ENCODE data around the gene ENPP5.

Gene ENPP5

GRCh38 chr6:46170357-46171289, at the start of gene ENPP5:
TSS of gene ENPP5 (minus strand) at chr6:46170980. CDS start at chr6:46168262, 2,718 bp downstream.
- DNase-seq (ENCODE audit: low read depth in 1 of 2, low spot score in 1 of 2): peak; percentile 27 to 30

GRCh38 chr6:46219661-46220060, 48.9 kb upstream of the ENPP5 start:
- no peak for DNase-seq (ENCODE audit: low read depth in 1 of 2, low spot score in 1 of 2)

DNA sequence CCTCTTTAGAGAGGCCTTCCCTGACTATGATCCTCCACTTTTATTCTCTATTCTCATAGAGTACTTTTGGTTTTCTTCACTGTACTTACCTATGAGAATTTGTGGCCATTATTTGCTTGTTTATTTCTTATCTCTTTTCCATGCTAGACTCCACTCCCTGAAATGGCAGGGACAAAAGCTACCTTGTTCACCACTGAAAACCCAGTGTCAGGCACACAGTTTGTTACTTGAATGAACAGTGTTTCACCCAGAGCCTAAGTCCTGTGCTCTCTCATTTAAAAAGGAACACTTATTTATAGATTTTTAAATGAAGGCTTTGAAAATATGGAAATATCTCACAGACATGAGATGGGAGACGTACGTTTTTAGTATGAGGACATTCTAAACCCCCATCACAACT, 47.7 kb upstream of the ENPP5 start:
- no peak for DNase-seq (ENCODE audit: low read depth in 1 of 2, low spot score in 1 of 2)

GRCh38 chr6:46217671-46218131, 46.9 kb upstream of the ENPP5 start:
- DNase-seq (ENCODE audit: low read depth in 1 of 2, low spot score in 1 of 2): no peak

- no peak for DNase-seq (ENCODE audit: low read depth in 1 of 2, low spot score in 1 of 2)
Observed at GRCh38 chr6:46216879-46217278, 46.1 kb upstream of the ENPP5 start.

GRCh38 chr6:46215777-46216176, 45.0 kb upstream of the ENPP5 start:
- DNase-seq (ENCODE audit: low read depth in 1 of 2, low spot score in 1 of 2): no peak

DNA sequence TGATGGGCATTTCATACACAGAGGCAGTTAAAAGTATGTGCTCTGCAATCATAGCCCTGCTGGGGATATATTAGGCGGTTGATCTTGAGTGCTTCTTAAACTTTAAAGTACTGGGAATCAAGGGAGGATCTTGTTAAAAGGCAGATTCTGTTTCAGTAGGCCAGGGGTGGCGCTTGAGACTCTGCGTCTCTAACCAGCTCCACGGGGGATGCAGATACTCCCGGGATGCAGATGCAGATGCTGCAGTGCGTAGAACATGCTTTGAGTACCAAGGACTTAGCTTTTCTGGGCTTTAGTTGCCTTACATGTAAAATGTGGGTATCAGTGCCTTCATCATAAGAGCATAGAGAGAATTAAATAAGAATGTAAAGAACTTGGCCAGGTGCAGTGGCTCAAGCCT, 44.4 kb upstream of the ENPP5 start:
- no peak for DNase-seq (ENCODE audit: low read depth in 1 of 2, low spot score in 1 of 2)

- DNase-seq (ENCODE audit: low read depth in 1 of 2, low spot score in 1 of 2): no peak
Observed at GRCh38 chr6:46211917-46212316, 41.1 kb upstream of the ENPP5 start.

- no peak for DNase-seq (ENCODE audit: low read depth in 1 of 2, low spot score in 1 of 2)
Observed at GRCh38 chr6:46210294-46210693, 39.5 kb upstream of the ENPP5 start.

- DNase-seq (ENCODE audit: low read depth in 1 of 2, low spot score in 1 of 2): no peak
Observed at GRCh38 chr6:46208303-46208702, 37.5 kb upstream of the ENPP5 start.

DNA sequence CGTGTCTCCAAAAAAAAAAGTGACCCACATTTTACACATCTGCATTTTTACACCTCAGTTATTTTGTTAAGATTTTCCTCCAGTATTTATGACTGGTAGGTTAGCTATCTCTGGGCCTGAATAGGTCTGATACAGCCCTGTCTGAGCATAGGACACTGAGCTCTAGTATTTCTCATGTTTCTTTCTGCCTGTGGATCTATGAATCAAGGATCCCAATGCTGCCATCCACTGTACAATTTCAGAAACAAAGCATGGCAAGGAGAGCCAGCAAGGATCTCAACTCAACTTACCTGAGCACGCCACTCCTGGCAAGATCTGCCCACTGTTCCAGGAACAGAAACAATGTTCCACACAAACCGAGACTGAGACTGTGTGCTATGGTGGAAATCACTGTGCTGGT, 36.4 kb upstream of the ENPP5 start:
- DNase-seq (ENCODE audit: low read depth in 1 of 2, low spot score in 1 of 2): no peak

- no peak for DNase-seq (ENCODE audit: low read depth in 1 of 2, low spot score in 1 of 2)
Observed at GRCh38 chr6:46204880-46205650, 34.3 kb upstream of the ENPP5 start.

DNA sequence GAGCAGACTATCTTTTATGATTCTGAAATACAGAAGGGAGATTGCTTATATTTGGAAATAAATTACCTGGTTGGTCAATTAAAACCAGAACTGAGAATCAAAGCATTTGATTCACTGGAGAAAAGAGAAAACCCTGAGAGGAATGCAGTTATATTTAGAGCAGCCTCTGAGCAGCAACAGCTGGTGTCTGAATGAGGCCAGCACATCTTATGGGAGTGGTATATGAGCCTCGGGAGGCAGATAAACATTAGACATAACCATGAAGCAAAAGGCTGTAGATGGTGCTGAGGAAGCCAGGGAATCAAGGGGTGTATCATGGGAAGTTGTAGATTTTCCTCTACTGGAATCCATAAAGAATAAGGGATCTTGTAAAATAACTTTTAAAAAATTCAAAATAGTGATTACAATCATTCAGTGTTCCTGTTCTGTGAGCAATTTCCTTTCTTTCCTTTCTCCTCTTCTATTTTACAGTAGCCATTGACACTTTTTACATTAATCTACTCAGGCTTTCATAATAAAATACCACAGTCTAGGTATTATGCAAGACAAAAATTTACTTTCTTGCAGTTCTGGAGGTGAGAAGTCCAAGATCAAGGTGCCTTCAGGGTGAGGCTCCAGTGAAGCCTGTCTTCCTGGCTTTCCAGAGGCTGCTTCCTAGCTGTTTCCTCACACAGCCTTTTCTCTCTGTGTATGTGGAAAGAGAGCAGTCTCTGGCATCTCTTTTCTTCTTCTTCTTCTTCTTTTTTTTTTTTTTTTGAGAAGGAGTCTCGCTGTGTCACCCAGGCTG, 32.8 kb upstream of the ENPP5 start:
- DNase-seq (ENCODE audit: low read depth in 1 of 2, low spot score in 1 of 2): no peak

- no peak for DNase-seq (ENCODE audit: low read depth in 1 of 2, low spot score in 1 of 2)
Observed at GRCh38 chr6:46201702-46202101, 30.9 kb upstream of the ENPP5 start.

GRCh38 chr6:46199387-46199786, 28.6 kb upstream of the ENPP5 start:
- DNase-seq (ENCODE audit: low read depth in 1 of 2, low spot score in 1 of 2): no peak

GRCh38 chr6:46191961-46192360, 21.2 kb upstream of the ENPP5 start:
- no peak for DNase-seq (ENCODE audit: low read depth in 1 of 2, low spot score in 1 of 2)

DNA sequence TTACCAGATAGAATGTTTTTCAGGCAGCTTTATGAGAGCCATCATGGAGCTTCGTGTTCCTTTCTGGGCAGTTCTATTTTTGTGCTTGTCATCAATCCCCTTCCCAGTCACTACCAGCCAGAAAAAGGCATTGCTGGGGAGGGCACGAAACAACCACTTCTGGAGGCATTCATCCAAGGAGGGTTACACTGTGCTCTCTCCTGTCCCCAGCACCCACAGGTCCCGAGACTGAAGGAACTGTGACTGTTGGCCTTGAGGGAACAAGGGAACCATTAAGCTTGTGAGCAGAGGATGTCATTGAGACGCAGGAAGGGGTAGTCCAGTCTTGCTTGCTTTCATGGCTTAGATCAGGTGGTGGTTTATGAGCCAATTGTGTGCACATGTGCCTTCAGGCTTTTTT, 20.1 kb upstream of the ENPP5 start:
- DNase-seq (ENCODE audit: low read depth in 1 of 2, low spot score in 1 of 2): no peak

- no peak for DNase-seq (ENCODE audit: low read depth in 1 of 2, low spot score in 1 of 2)
Observed at GRCh38 chr6:46189726-46190125, 18.9 kb upstream of the ENPP5 start.

- DNase-seq (ENCODE audit: low read depth in 1 of 2, low spot score in 1 of 2): no peak
Observed at GRCh38 chr6:46186583-46186982, 15.8 kb upstream of the ENPP5 start.

DNA sequence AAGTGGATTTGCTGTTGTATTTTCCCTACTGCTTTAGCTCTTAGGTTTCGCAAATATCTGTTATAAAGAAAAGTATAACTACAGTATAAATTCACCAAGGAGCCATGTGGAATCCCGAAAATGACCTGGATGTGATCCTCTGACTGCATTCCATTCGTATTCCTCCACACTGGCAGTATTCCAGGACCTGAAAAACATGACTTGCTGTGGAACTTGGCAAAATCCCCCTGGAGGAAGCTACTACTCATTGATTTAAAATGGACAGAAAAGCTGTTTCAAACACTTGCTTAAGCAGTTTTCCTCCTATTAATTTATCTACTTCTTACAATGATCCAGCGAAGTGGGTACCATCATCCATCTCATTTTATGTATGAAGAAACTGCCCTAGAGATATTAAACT, 13.3 kb upstream of the ENPP5 start:
- no peak for DNase-seq (ENCODE audit: low read depth in 1 of 2, low spot score in 1 of 2)

DNA sequence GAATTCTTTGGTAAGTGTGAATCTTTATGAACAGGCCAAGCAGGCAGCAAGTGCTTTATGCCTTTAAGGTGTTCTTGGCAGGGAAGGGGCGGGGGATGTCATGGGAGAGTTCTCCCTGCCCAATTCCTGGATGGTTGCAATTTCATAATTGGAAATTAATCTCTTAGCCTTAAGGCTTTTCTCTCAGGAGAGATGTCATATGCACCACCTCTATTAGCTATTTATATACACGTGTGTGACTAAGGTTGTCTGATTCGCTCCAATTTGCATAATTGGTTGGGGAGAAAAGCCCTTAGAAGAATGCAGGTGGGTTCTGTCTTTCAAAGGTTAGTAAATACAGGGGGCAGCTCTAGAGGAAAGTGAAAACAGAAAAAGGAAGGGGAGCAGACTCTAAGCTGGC, 5.2 kb upstream of the ENPP5 start:
- no peak for DNase-seq (ENCODE audit: low read depth in 1 of 2, low spot score in 1 of 2)

All from stimulated activated CD4-positive, alpha-beta T cell treated with anti-CD3 and anti-CD28 coated beads, Interleukin-15, amount 100 ng/mL, for 1 hour (primary cell).